ENCODE results near the gene SAMD14.

Gene SAMD14

DNA sequence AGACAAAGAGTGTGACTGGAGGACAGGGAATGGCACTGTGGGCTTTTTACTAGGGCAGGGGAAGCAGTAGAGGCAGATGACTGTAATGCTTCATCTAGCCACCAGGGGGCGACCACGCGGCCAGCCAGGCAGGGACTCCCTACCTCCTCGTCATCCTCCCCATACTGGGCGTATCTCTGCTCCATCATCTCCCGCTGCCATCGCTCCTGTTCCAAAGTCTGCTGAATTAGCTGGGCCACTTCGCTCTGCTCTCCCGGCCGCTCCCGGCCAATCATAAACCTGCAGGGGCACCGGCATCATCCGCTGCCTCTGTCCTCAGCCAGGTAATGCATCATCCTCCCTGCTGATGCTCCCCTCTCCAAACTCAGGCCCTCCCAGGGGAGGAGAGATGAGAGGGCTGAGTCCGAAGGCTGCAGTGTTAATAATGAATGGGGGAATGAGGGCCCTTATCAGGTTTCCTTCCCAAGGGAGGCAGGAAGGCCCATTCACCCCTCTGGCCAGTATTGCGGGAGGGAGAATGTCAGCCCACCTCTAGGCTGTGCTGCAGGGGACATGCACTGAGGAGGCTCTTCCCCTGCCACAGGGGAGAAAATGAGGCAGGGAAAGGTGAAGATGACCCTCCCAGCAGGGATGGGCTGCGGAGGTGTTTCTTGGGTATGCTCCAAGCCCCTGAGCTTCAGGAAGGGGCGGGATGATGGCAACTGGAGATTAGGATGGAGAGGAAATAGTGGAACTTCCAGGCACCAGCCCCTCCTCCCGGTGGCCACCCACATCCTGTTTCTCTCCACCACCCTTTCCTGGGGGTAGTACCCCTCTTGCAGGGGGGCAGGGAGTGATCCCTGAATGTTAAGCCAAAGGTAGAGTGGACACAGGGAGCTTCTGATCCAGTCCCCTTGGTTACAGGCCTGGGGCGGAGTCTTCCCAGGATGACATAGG, 10.3 kb upstream of the SAMD14 start:
- Histone ChIP-seq H3K36me3 (ENCODE audit: control insufficient read depth, insufficient read depth, low read length) (peaks cover 16% of the 10 kb centered on the region; the same call in 1 of the 2 replicates), H3K27ac (ENCODE audit: low read length) (no peak overlapping the region), H3K4me1 (ENCODE audit: control insufficient read depth, insufficient read depth, low read length) (no peaks in the 10 kb centered on the region), H3K9me3 (ENCODE audit: control insufficient read depth, insufficient read depth, low read length) (no peaks in the 10 kb centered on the region), H3K27me3 (ENCODE audit: control insufficient read depth, insufficient read depth, low read length) (no peaks in the 10 kb centered on the region), H3K4me3 (ENCODE audit: low read length) (no peak overlapping the region)
- no CpG with 5 or more reads among the region's 19 CpGs for WGBS (ENCODE audit: insufficient coverage, insufficient read length)
- DNase-seq (ENCODE audit: low read depth, low spot score): no peak

DNA sequence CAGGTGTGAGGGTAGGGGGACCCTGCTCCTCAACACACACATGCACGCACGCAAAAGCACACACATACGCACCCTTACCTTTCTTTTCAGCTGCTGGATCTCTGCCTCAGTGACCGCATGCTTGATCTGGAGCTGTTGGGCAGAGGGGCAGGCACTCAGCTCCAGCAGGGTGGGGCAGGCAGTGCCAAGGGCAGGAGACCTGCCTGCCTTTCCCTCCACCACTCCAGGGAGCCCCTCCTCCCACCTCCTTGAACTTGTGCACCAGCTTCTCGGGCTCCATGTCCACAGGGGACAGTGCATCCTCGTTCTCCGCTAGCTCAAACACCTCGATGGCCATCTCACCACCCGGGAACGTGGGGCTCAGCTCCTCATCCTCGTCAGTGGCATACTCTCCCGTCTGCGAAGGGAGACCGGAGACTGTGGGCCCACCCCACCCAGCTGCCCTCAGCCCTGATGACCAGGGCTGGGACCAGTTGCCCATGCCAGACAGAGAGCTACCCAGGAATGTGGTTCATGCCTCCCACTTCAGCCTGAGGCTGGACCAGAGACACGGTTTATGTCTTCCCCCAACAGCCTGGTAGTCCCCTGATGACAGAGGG, 9.3 kb upstream of the SAMD14 start:
- Histone ChIP-seq H3K36me3 (ENCODE audit: control insufficient read depth, insufficient read depth, low read length) (peaks cover 13% of the 10 kb centered on the region; the same call in 1 of the 2 replicates), H3K4me1 (ENCODE audit: control insufficient read depth, insufficient read depth, low read length) (peaks cover 2% of the 10 kb centered on the region; the same call in 1 of the 2 replicates), H3K27ac (ENCODE audit: low read length) (no peak overlapping the region), H3K9me3 (ENCODE audit: control insufficient read depth, insufficient read depth, low read length) (no peaks in the 10 kb centered on the region), H3K27me3 (ENCODE audit: control insufficient read depth, insufficient read depth, low read length) (no peaks in the 10 kb centered on the region), H3K4me3 (ENCODE audit: low read length) (no peak overlapping the region)
- WGBS (ENCODE audit: insufficient coverage, insufficient read length): no CpG with 5 or more reads among the region's 15 CpGs
- DNase-seq (ENCODE audit: low read depth, low spot score): no peak

DNA sequence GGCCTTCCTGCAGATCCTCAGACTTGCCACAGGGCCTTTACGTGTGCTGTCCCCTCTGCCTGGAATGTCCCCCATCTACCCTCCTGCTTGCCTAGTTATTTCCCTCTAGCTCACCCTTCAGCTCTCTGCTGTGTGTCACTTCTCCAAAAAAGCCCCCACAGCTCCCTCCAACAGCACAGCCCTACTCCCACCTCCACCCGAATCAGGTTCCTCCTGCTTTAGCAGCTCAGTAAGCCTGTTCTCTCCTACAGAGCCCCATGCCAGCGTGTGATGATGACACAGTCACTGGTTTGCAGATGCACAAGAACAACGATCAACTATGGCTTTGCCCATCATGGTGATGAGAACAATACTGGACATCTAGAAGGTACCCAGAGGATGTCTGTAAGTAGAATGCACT, 7.1 kb upstream of the SAMD14 start:
- Histone ChIP-seq H3K36me3 (ENCODE audit: control insufficient read depth, insufficient read depth, low read length) (peaks cover 13% of the 10 kb centered on the region; the same call in 1 of the 2 replicates), H3K9me3 (ENCODE audit: control insufficient read depth, insufficient read depth, low read length) (no peaks in the 10 kb centered on the region), H3K27ac (ENCODE audit: low read length) (no peak overlapping the region), H3K4me1 (ENCODE audit: control insufficient read depth, insufficient read depth, low read length) (peaks cover 8% of the 10 kb centered on the region; the same call in 1 of the 2 replicates), H3K27me3 (ENCODE audit: control insufficient read depth, insufficient read depth, low read length) (no peaks in the 10 kb centered on the region), H3K4me3 (ENCODE audit: low read length) (no peak overlapping the region)
- WGBS (ENCODE audit: insufficient coverage, insufficient read length): no CpG with 5 or more reads among the region's 4 CpGs
- DNase-seq (ENCODE audit: low read depth, low spot score): no peak

DNA sequence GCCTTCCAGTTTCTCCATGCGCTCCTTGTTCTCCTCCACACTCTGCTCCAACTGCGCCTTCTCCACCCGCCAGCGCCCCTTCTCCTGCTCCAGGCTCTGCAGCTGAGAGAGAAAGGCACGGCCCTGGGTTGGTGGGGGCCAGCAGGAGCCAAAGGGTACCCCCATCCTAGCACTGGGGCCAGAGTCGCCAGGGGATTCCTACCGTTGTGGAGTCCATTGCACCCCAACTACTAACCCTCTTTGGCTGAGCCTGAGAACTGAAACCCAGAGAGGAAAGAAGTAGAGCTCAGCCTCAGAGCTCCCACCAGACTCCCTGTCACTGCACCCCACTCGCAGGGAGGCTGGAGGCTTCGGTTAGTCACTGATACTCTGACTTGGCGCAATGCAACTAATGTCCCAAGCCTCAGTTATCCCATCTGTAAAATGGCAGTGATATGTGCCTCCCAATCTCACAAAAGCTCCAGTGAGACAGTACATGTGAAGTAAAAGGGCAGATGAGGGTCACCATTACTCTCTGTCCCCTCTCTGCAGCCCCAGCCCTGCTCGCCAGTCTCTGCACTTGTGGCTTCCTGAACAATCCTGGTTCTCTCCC, 6.2 kb upstream of the SAMD14 start:
- Histone ChIP-seq H3K4me1 (ENCODE audit: control insufficient read depth, insufficient read depth, low read length) (peaks cover 8% of the 10 kb centered on the region; the same call in 1 of the 2 replicates), H3K36me3 (ENCODE audit: control insufficient read depth, insufficient read depth, low read length) (peaks cover 13% of the 10 kb centered on the region; the same call in 1 of the 2 replicates), H3K27me3 (ENCODE audit: control insufficient read depth, insufficient read depth, low read length) (no peaks in the 10 kb centered on the region), H3K9me3 (ENCODE audit: control insufficient read depth, insufficient read depth, low read length) (no peaks in the 10 kb centered on the region), H3K4me3 (ENCODE audit: low read length) (no peak overlapping the region), H3K27ac (ENCODE audit: low read length) (no peak overlapping the region)
- WGBS (ENCODE audit: insufficient coverage, insufficient read length): no CpG with 5 or more reads among the region's 11 CpGs
- no peak for DNase-seq (ENCODE audit: low read depth, low spot score)

DNA sequence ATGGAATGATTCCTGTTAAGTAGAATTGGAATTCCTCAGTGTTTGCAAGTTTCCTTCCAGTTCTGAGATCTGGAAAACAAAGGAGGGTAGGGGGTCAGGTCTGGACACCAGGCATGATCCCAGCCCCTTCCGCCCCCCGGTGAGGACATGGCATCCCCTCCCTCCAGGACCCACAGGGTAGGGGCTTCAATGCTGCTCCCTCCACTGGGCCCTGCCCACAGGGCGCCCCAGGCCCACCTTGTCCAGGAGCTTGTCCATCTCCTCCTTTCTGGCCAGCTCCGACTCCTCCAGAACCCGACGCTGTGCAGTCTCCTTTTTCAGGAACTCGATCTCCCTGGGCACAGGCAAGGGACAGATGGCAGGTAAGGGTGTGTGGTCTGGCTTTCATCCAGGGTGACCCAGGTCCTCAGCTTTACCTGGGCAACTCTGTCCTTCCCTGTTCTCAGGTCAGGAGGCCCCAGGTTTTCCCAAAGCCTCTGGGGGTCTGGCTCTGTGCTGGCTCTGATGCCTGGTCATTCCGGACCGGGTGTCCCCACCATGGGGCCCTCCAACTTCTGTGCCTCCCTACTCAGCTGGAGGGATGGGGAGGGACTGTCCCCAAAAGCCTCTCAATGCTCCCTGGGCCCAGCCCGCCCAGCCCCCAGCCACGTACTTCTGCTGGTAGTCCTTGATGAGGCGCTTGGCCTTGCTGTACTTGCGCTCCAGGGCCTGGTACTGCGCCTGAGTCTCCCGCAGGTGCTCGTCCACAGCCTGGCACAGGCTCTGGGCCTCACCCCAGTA, 5.5 kb upstream of the SAMD14 start:
- H3K4me1 ChIP-seq (ENCODE audit: control insufficient read depth, insufficient read depth, low read length): peaks cover 10% of the 10 kb centered on the region; the same call in 1 of the 2 replicates
- peaks cover 13% of the 10 kb centered on the region; the same call in 1 of the 2 replicates for H3K36me3 ChIP-seq (ENCODE audit: control insufficient read depth, insufficient read depth, low read length)
- no peaks in the 10 kb centered on the region for H3K9me3 ChIP-seq (ENCODE audit: control insufficient read depth, insufficient read depth, low read length)
- H3K27me3 ChIP-seq (ENCODE audit: control insufficient read depth, insufficient read depth, low read length): no peaks in the 10 kb centered on the region
- DNase-seq (ENCODE audit: low read depth, low spot score): no peak
- WGBS (ENCODE audit: insufficient coverage, insufficient read length): no CpG with 5 or more reads among the region's 16 CpGs
- no peak overlapping the region for H3K27ac ChIP-seq (ENCODE audit: low read length)
- no peak overlapping the region for H3K4me3 ChIP-seq (ENCODE audit: low read length)

DNA sequence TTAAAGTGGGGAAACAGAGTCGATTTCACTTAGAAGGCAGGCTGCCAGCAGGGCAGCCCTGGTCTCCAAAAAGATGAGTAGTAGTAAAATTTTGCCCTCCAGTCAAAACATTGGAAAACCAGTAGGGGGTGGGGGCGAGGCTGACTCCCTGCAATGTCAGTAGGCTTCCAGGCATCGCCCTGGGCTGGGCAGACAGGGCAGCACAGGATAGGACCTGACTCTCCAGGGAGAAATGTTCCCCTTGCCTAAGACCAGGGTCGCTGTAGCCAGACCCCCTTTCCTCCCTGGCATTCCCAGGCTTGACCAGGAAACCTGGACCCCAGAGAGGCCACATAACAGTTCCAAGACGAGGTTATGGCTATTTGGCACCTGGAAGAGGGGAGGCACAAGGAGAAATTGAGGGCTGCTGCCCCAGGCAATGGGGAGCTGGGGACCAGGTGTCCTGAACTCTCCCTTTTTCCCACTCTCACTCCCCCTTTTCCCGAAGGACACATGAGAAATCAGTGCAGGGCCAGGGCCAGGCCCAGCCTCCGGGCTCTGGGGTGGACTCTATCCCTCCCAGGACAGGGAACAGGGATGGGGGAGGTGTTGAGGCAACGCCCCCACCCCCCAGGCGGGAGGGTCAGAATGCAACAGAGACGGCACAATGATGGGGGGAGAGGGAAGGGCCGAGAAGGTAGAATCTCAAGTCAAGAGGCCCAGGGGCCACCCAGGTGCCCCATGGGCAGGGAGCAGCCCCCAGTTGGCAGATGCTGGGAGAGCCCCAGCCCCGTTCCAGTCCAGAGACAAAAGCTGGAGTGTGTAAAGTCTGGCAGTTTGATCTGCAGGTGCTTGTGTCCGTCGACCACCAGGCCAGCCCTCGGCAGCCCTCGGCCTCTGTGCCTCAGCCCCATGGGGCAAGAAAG, 4.5 kb upstream of the SAMD14 start:
- Histone ChIP-seq H3K27ac (ENCODE audit: low read length) (no peak overlapping the region), H3K27me3 (ENCODE audit: control insufficient read depth, insufficient read depth, low read length) (no peaks in the 10 kb centered on the region), H3K4me3 (ENCODE audit: low read length) (no peak overlapping the region), H3K36me3 (ENCODE audit: control insufficient read depth, insufficient read depth, low read length) (peaks cover 13% of the 10 kb centered on the region; the same call in 1 of the 2 replicates), H3K4me1 (ENCODE audit: control insufficient read depth, insufficient read depth, low read length) (peaks cover 10% of the 10 kb centered on the region; the same call in 1 of the 2 replicates), H3K9me3 (ENCODE audit: control insufficient read depth, insufficient read depth, low read length) (no peaks in the 10 kb centered on the region)
- no peak for DNase-seq (ENCODE audit: low read depth, low spot score)
- WGBS (ENCODE audit: insufficient coverage, insufficient read length): no CpG with 5 or more reads among the region's 16 CpGs

DNA sequence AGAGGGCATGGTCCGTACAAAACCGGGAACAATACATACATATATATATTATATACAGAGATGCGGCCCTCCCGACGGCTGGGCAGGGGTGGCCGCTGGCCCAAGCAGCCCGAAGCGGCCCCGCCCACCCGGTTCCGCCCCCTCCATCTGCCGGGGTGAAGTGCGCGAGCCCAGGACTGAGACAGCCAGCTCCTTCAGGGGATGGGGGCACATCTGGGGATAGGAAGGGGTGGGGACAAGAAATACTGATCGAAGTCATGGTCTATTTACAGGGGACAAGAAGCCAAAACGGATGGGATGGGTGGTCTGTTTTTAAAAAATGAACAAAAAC, 3.8 kb upstream of the SAMD14 start:
- Histone ChIP-seq H3K4me1 (ENCODE audit: control insufficient read depth, insufficient read depth, low read length) (peaks cover 10% of the 10 kb centered on the region; the same call in 1 of the 2 replicates), H3K4me3 (ENCODE audit: low read length) (no peak overlapping the region), H3K36me3 (ENCODE audit: control insufficient read depth, insufficient read depth, low read length) (peaks cover 7% of the 10 kb centered on the region; the same call in 1 of the 2 replicates), H3K9me3 (ENCODE audit: control insufficient read depth, insufficient read depth, low read length) (no peaks in the 10 kb centered on the region), H3K27ac (ENCODE audit: low read length) (no peak overlapping the region), H3K27me3 (ENCODE audit: control insufficient read depth, insufficient read depth, low read length) (no peaks in the 10 kb centered on the region)
- DNase-seq (ENCODE audit: low read depth, low spot score): no peak
- no CpG with 5 or more reads among the region's 16 CpGs for WGBS (ENCODE audit: insufficient coverage, insufficient read length)

DNA sequence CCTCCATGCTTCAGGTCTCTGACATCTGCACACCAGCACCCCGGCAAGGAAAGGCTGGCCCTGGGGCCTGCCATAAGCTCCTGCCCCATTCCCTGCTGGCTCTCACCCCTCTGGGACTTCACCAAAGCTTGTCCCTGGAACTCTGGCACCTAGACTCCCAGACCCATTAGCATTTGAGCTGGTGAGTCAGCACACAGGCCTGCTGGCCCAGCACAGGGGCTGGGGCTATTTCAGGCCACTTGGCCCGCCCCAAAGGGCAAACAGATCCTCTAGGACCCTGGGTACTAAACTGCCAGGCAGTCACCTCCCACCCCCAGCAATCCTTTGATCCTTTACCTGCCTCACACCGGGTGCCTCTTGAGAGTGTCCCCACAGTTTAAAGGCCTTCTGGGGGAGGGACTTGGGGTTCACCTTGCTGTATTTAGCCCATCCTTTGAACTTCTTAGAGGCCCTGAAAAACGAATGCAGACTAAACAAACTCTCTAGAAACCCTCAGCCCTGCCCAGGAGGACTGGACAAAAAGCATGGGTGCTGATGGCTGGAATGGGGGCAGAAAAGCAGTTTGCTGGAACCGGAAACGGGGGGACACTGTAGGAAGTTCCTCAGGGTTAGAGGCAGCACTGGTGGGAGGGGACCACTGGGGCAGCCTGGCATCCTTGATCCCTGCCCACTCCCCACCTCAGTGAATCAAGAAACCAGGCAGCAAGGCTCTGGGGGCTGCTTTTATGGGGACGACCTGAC, 3.2 kb upstream of the SAMD14 start:
- Histone ChIP-seq H3K36me3 (ENCODE audit: control insufficient read depth, insufficient read depth, low read length) (peaks cover 6% of the 10 kb centered on the region; the same call in 1 of the 2 replicates), H3K4me3 (ENCODE audit: low read length) (no peak overlapping the region), H3K27me3 (ENCODE audit: control insufficient read depth, insufficient read depth, low read length) (no peaks in the 10 kb centered on the region), H3K9me3 (ENCODE audit: control insufficient read depth, insufficient read depth, low read length) (no peaks in the 10 kb centered on the region), H3K4me1 (ENCODE audit: control insufficient read depth, insufficient read depth, low read length) (peaks cover 10% of the 10 kb centered on the region; the same call in 1 of the 2 replicates), H3K27ac (ENCODE audit: low read length) (no peak overlapping the region)
- WGBS (ENCODE audit: insufficient coverage, insufficient read length): no CpG with 5 or more reads among the region's 7 CpGs
- DNase-seq (ENCODE audit: low read depth, low spot score): no peak
